Activated CD8-positive, alpha-beta memory T cell treated with anti-CD3 and anti-CD28 coated beads for 48 hours (primary cell): Measurements from ENCODE around the gene ZNRF4.

ENCODE experiments used
- DNase-seq, 3 experiments: peaks; one replicate each; pipeline ENCODE4 v3.0.0-alpha.2; 2020; ENCODE audit warnings: low read depth in 2 of 3, low spot score in 2 of 3

The ZNRF4 gene

GRCh38 chr19:5501907-5502306 lies 46.7 kb downstream of the ZNRF4 start:
- no peak for DNase-seq

GRCh38 chr19:5503598-5503997 lies 48.4 kb downstream of the ZNRF4 start:
- no peak for DNase-seq

GRCh38 chr19:5504114-5504513 lies 48.9 kb downstream of the ZNRF4 start:
- DNase-seq: no peak
